KBM-7 (cell line): Measurements from ENCODE around the gene CALN1.
"Not testable (repeated sequence)": the region's sequence is repeated elsewhere in the genome, so short reads cannot be mapped to it uniquely, and the experiment has no call there.

Experiments
- DNase-seq: peaks from one replicate; pipeline ENCODE4 v3.0.0-alpha.2; 2015
- in situ Hi-C: fragments of 300-500 bp; cut with MboI; formaldehyde crosslinking; loops from 2 replicates; pipeline ENCODE4 v1.14.3; 2020; ENCODE audit warnings: low sequenced_read_pairs, low pct_unique_long_range_greater_than_20kb, mixed read lengths

The CALN1 gene

GRCh38 chr7:72078301-72078700, 333.8 kb downstream of the CALN1 start:
- no peak for DNase-seq
- in situ Hi-C loops, result no loop called here

GRCh38 chr7:72077786-72078185, 334.4 kb downstream of the CALN1 start:
- no peak for DNase-seq
- in situ Hi-C loops, result no loop called here

GRCh38 chr7:72072901-72073300, 339.2 kb downstream of the CALN1 start:
- DNase-seq, result peak; percentile 59
- in situ Hi-C loops, result no loop called here

- DNase-seq, result peak; percentile 32
These were observed 342.9 kb downstream of the CALN1 start for GRCh38 chr7:72069263-72069662.

GRCh38 chr7:72065764-72066163, 346.4 kb downstream of the CALN1 start:
- DNase-seq, in situ Hi-C loops: not testable (repeated sequence)

More at GRCh38 chr7:72069263-72069662, 342.9 kb downstream of the CALN1 start:
- in situ Hi-C loops, result no loop called here

GRCh38 chr7:72064916-72065315, 347.2 kb downstream of the CALN1 start:
- no peak for DNase-seq
- in situ Hi-C loops, result no loop called here

GRCh38 chr7:72063330-72063729, 348.8 kb downstream of the CALN1 start:
- no peak for DNase-seq
- in situ Hi-C loops, result no loop called here

- no peak for DNase-seq
- in situ Hi-C loops, result no loop called here
These were observed 349.5 kb downstream of the CALN1 start for GRCh38 chr7:72062666-72063065.

- in situ Hi-C loops, result no loop called here
- no peak for DNase-seq
These were observed 352.2 kb downstream of the CALN1 start for GRCh38 chr7:72059925-72060324.

- in situ Hi-C loops, result no loop called here
- DNase-seq, result peak; percentile 81
These were observed 353.6 kb downstream of the CALN1 start for GRCh38 chr7:72058579-72058978.

GRCh38 chr7:72057796-72058195, 354.3 kb downstream of the CALN1 start:
- in situ Hi-C loops, result no loop called here
- DNase-seq, result no peak

- no peak for DNase-seq
- in situ Hi-C loops, result no loop called here
These were observed 354.9 kb downstream of the CALN1 start for GRCh38 chr7:72057231-72057630.

GRCh38 chr7:72055426-72055825, 356.7 kb downstream of the CALN1 start:
- in situ Hi-C loops, result no loop called here
- DNase-seq, result no peak

GRCh38 chr7:72053292-72053691, 358.8 kb downstream of the CALN1 start:
- no peak for DNase-seq
- in situ Hi-C loops, result no loop called here

GRCh38 chr7:72048420-72048819, 363.7 kb downstream of the CALN1 start:
- in situ Hi-C loops, result no loop called here
- DNase-seq, result no peak

- in situ Hi-C loops, result no loop called here
- no peak for DNase-seq
These were observed 369.3 kb downstream of the CALN1 start for GRCh38 chr7:72042855-72043254.

GRCh38 chr7:72040641-72041040, 371.5 kb downstream of the CALN1 start:
- DNase-seq, result no peak
- in situ Hi-C loops, result no loop called here

- in situ Hi-C loops, result no loop called here
These were observed 372.7 kb downstream of the CALN1 start for GRCh38 chr7:72039460-72039859.

GRCh38 chr7:72038022-72038732, 374.0 kb downstream of the CALN1 start:
- DNase-seq, result no peak
- in situ Hi-C loops, result no loop called here

More at GRCh38 chr7:72039460-72039859, 372.7 kb downstream of the CALN1 start:
- peak; percentile 72 for DNase-seq

- DNase-seq, result peak; percentile 64
- in situ Hi-C loops, result no loop called here
These were observed 374.6 kb downstream of the CALN1 start for GRCh38 chr7:72037516-72037915.

GRCh38 chr7:72035266-72035665, 376.9 kb downstream of the CALN1 start:
- in situ Hi-C loops, result no loop called here
- peak; percentile 68 for DNase-seq
